ENCODE results near the gene JAK3.

DNA sequence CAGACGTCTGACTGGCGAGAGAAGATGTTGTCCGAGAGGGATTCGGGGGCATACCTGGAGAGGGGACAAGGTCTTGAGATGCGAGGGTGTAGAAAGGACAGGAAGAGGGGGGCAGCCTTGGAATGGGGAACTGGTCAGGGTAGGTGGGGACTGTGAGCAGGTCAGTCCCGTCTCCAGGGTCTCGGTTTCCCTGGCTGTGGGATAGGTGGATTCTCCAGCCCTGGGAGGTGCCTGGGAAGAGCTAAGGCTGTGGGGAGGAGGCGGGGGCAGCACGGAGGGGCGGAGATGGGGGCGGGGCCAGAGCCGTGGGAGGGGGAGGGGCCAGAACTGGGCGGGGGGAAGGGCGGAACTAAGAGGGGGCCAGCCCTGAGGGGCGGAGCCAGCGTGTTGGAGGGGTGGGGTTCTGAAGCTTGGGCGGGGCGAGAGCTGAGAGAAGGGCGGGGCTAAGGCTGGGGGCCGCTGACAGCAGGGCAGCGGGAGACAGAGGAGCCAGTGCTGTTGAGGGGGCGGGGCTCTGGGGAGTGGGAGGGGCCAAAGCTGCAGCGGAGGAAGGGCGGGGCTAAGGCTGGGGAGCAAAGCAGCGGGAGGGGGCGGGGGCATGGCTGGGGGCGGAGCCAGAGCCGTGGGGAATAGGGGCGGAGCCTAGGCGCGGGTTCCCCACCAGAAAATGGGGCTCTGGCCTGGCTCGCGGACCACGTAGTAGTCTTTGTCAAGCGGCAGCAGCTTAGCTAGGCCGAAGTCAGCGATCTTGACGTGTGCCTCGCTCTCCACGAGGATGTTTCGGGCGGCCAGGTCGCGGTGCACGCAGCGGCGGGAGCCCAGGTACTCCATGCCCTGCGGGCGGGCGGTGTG lies 17.0 kb downstream of the JAK3 start:
- TF ChIP-seq POLR2AphosphoS5 (IDR thresholded peaks at IDR 0.05) (peak in 2 of 3 donors; percentile 29 to 71), POLR2A (IDR thresholded peaks at IDR 0.05) (no peak)
- TF ChIP-seq, protein P1, sequence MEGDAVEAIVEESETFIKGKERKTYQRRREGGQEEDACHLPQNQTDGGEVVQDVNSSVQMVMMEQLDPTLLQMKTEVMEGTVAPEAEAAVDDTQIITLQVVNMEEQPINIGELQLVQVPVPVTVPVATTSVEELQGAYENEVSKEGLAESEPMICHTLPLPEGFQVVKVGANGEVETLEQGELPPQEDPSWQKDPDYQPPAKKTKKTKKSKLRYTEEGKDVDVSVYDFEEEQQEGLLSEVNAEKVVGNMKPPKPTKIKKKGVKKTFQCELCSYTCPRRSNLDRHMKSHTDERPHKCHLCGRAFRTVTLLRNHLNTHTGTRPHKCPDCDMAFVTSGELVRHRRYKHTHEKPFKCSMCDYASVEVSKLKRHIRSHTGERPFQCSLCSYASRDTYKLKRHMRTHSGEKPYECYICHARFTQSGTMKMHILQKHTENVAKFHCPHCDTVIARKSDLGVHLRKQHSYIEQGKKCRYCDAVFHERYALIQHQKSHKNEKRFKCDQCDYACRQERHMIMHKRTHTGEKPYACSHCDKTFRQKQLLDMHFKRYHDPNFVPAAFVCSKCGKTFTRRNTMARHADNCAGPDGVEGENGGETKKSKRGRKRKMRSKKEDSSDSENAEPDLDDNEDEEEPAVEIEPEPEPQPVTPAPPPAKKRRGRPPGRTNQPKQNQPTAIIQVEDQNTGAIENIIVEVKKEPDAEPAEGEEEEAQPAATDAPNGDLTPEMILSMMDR (IDR thresholded peaks at IDR 0.05 in 8 of 11, conservative IDR thresholded peaks at IDR 0.05 in 3 of 11): no peak

Measured in spleen (tissue), 7 donors.